Measurements from ENCODE around the gene ENOPH1.
"Not testable (repeated sequence)": the region's sequence is repeated elsewhere in the genome, so short reads cannot be mapped to it uniquely, and the experiment has no call there.

DNA sequence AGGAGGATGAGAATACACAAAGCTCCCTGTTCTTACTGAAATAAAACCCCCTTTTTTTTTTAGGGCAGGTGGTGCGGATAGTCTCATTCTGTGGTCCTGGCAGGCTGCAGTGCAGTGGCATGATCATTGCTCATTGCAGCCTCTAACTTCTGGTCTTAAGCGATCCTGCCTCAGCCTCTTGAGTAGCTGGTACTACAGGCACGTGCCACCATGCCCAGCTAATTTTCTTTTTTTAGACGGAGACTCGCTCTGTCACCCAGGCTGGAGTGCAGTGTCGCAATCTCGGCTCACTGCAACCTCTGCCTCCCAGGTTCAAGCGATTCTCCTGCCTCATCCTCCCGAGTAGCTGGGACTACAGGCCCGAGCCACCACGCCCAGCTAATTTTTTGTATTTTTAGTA lies 15.3 kb upstream of the ENOPH1 start:
- TF ChIP-seq ZNF274 (IDR thresholded peaks at IDR 0.05; ENCODE audit: low read depth, low read length); SUZ12 (IDR thresholded peaks at IDR 0.05; ENCODE audit: extremely low read depth, insufficient read depth, insufficient read length); YY1 (IDR thresholded peaks at IDR 0.05; ENCODE audit: insufficient read depth, insufficient read length): not testable (repeated sequence)

All from NT2/D1 (cell line).